PFSK-1 (cell line): ENCODE measurements around the gene LPCAT1.

Source experiments
- POLR2AphosphoS5 ChIP-seq: IDR thresholded peaks from 2 replicates; pipeline ENCODE4 v1.6.1; 2012; ENCODE audit warnings: low read depth, mild to moderate bottlenecking, control low read depth, low read length, moderate library complexity
- REST ChIP-seq, 2 experiments: IDR thresholded peaks; 2 replicates each; pipeline versions ENCODE4 v1.6.1 to v1.8.0; 2011 to 2012; ENCODE audit warnings: low read depth in 2 of 2, low read length in 2 of 2, control low read depth in 1 of 2, inconsistent platforms in 1 of 2, mild to moderate bottlenecking in 1 of 2, moderate library complexity in 1 of 2; ENCODE audit not compliant: insufficient read depth in 1 of 2
- TAF1 ChIP-seq: IDR thresholded peaks from 2 replicates; pipeline ENCODE4 v1.6.1; 2012; ENCODE audit warnings: low read length, control low read depth, borderline replicate concordance; ENCODE audit not compliant: insufficient read depth

- no peak for TF ChIP-seq POLR2AphosphoS5
- TF ChIP-seq REST (IDR thresholded peaks at IDR 0.05; ENCODE audit: insufficient read depth in 1 of 2, low read depth in 2 of 2, low read length in 2 of 2), result no peak
- TF ChIP-seq TAF1, result no peak
These were observed 38.8 kb downstream of the LPCAT1 start for GRCh38 chr5:1484730-1485578.
